Activated CD8-positive, alpha-beta memory T cell treated with anti-CD3 and anti-CD28 coated beads for 48 hours (primary cell): Measurements from ENCODE around the gene KRCC1.
"Not testable (repeated sequence)": the region's sequence is repeated elsewhere in the genome, so short reads cannot be mapped to it uniquely, and the experiment has no call there.

Experiments
- DNase-seq, 3 experiments: peaks; one replicate each; pipeline ENCODE4 v3.0.0-alpha.2; 2020; ENCODE audit warnings: low read depth in 2 of 3, low spot score in 2 of 3

The KRCC1 gene

DNA sequence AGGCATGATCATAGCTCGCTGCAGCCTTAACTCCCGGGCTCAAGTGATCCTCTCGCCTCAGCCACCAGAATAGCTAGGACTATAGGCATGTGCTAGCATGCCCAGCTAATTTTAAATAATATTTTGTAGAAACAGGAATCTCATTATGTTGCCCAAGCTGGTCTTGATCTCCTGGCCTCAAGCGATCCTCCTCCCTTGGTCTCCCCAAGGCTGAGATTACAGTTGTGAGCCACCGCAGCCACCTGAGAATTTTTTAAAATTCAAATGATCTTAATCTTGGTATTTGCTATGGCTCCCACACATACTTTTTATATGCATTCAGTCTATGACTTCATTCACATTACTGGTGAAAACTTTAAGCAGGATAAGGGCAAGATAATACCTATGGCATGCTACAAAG lies 13.1 kb downstream of the KRCC1 start:
- no peak for DNase-seq

DNA sequence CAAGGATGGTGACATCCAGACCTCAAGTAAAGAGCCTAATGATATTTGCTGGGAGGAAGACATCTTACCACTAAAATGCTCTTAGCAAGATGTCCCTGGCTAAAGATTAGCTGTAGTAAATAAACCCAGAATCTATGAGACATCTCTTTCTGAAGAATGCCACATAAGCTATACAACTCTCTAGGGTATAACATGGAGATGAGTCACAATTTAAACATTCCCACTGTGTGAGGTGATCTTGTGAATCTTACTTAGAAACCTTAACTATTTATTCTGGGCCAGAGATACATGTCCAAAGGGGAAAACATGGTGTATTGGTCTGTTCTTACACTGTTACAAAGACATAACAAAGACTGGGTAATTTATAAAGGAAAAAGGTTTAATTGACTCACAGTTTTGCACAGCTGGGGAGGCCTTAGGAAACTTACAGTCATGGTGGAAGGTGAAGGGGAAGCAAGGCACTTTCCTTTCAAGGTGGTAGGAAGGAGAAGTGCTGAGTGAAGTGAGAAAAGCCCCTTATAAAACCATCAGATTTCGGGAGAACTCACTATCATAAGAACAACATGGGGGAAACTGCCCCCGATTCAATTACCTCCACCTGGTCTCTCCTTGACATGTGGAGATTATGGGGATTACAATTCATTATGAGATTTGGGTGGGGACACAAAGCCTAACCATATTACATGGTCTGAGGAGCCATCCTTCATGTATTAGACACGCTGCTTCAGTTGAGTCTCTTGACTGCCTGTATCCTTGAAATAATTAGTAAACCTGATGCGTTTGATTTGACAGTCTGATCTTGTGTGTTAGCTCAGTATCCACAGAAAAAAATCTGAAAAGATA lies 17.1 kb downstream of the KRCC1 start:
- no peak for DNase-seq

DNA sequence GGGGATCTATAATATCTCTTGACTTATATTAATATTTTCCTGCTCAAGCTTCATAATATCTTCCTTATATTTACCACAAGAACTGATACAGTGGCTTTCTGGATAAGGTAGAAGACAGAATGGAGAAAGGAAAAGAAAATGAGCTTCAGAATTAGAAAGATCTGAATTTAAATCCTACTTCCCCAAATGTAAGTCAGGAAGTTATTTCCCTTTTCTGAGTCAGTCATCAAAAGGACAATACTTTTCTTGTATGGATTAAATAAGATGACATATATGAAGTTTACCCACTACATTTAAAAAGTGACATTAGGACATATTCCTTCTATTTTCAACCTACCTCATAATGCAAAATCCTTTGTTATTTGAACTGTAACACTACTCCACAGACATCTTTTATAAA lies 19.0 kb downstream of the KRCC1 start:
- DNase-seq: no peak

DNA sequence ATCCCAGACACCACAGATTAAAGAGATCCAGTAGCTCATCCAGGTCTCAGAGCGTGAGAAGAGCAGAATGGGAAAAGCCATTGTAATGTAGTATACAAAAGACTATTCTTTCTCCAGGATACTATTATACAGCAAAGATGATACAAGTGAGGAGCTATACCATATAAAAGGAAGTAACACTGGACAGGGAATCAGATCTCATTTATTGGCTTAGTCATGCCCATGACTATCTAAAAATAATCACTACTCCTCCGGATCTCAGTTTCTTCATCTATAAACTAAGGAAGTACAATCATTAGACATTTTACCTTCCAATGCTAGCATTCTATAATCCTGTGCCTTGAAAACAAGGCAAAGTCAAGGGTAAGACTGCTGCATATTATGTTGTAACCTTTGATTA lies 19.4 kb downstream of the KRCC1 start:
- no peak for DNase-seq

DNA sequence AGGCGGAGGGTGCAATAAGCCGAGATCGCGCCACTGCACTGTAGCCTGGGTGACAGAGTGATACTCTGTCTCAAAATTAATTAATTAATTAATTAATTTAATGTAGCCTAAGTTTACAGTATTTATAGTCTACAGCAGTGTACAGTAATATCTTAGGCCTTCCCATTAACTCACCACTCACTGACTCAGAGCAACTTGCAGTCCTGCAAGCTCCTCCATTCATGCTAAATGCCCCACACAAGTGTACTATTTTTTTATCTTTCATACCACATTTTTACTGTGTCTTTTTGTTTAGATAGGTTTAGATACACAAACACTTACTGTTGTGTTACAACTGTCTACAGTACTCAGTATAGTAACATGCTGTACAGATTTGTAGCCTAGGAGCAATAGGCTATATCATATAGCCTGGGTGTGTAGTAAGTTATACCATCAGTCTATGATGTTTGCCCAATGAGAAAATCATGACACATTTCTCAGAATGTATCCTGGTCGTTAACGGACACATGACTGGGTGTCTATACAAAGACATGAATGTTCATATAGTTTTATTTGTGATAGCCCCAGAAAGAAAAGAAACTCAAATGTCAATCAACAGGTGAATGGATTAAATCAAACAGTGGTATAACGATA lies 23.4 kb downstream of the KRCC1 start:
- no peak for DNase-seq

DNA sequence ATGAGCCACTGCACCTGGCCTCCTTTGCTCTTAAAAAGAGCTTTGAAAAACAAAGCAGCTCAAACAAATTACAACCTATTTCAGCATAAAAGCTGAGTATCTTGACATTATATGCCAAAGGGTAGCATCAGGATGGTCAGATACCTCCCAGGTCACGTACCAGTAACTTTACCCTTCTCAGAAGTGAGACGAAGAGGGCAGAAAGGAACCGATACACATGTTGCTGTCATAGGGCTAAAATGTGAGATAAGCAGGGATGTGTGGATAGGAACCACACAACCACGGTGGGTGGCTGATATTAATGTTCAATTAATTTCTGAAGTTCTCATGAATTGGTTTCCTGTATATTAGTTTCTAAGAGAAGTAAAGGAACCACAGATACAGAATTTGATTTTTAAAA lies 26.7 kb downstream of the KRCC1 start:
- no peak for DNase-seq

DNA sequence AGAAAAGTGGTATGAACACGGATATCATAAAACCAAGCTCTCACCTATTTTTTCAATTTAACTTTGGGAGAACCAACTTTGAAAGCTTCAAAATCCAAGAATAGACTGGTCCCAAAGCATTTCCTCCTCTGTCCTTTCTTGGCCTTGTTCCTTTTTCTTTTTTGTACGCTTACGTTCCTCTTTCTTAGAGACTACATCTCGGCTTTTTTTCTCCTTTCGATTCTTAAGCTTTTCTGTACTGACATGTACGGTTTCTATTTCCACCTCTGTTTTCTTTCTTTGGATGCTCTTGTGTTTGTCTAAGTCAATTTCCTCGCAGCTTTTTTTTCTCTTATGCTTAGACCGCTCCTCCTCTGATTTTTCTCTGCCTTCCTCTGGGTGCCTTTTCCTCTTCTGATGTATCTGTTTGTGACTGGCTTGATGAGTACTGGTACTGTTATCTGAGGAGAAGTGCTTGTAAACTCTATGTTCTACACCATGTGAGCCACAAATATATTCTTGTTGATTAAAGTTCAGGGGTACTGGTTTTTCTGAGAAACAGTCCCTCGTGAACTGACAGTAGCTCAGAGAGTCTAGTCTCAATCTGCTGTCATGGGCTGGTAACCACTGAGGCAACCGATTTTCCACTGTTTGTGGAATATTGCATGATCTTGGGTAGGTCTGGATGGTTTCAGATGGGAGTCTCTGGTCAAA lies 27.7 kb downstream of the KRCC1 start:
- no peak for DNase-seq

DNA sequence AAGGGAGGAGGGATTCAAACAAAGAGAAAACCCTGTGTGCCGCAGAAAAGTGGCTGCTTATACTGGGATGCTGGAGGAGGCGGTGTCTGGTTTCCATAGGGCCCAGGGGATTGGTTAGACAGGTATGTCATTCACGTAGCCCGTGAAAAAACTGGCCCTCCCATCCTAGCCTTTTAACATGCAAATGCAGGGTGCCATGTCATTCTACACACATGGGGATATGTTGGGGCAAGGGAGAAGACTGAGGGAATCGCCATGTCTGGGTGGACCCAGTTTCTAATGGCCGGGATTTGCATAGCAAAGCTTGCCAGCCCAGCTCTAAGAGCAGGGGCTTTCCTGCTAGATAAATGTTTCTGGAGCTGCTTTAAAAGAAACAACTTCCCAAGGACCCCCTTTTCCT lies 31.1 kb downstream of the KRCC1 start:
- DNase-seq: no peak

DNA sequence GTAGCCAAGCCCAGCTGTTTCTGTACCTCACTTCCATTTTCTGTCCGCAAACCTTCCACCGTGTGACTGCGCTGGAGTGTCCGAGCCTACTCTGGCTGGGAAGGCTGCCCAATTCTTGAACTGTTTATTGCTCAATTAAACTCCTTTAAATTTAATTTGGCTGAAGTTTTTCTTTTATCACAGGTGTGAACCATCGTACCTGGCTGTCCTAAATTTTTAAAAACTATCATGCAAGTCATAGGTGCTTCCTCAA lies 33.0 kb downstream of the KRCC1 start:
- DNase-seq: no peak

DNA sequence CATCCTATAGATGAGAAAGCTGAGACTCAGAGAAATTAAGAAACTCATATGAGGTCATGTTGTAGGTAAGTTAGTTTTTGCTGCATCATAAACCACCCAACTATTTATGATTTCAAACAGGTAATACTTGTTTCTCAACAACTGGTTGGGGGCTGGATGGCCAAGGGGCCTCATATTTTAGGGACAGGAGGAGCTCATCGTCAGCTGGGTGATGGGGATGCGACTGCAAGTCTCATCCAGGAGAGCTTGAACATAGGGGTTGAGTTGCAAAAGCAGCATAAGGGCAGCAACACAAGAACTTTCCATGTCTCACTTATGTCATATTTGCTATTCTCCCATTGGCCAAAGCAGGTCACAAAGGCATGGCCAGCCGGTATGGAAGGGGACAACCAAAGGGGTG lies 35.6 kb downstream of the KRCC1 start:
- no peak for DNase-seq

DNA sequence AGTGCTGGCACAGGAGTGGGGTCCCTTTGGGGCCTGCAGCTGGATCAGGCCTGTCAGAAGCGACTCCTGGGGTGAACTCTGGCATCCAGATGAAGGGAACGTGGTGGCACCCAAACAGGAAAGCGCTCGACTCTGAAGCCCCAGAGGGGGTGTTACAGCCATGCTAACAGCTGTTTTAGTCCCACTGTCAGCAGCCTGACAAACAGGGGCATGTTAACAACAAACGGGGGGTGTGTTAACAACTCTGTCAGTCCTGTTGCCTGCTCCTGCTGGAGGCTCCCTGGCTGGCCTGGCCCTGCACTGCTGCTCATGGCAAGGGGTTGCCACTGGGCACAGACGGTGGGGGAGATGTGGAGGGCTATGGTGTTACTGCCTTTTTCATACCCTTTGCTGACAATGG lies 36.7 kb downstream of the KRCC1 start:
- DNase-seq: no peak

DNA sequence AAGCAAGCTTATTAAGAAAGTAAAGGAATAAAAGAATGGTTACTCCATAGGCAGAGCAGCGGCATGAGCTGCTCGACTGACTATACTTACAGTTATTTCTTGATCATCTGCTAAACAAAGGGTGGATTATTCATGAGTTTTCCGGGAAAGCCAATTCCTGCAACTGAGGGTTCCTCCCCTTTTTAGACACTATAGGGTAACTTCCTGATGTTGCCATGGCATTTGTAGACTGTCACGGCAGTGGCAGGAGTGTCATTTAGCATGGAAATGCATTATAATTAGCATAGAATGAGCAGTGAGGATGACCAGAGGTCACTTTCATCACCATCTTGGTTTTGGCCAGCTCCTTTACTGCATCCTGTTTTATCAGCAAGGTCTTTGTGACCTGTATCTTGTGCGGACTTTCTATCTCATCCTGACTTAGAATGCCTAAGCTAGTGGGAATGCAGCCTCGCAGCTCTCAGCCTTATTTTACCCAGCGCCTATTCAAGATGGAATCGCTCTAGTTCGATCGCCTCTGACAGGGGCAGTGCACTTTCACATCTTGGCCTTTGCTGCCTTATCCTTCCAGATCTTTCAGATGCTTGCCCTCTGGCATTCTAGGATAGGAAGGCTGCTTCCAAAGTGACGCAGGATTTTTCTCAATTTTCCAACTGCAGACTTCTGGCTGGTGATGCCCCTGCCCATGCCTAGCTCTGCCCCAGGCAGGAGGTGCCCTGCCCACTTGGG lies 37.3 kb downstream of the KRCC1 start:
- DNase-seq: not testable (repeated sequence)

DNA sequence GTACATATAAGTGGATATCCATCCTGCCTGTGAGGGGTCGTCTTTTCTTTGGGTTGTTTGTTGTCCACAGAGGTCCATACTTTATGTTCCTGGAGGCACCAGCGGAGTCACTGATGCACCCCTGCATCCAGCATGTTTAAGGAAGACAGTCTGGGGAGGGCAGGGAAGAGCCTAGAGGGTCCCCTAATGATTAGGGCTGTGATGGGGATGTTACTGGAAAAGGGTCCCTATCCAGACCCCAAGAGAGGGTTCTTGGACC lies 37.9 kb downstream of the KRCC1 start:
- DNase-seq: not testable (repeated sequence)

DNA sequence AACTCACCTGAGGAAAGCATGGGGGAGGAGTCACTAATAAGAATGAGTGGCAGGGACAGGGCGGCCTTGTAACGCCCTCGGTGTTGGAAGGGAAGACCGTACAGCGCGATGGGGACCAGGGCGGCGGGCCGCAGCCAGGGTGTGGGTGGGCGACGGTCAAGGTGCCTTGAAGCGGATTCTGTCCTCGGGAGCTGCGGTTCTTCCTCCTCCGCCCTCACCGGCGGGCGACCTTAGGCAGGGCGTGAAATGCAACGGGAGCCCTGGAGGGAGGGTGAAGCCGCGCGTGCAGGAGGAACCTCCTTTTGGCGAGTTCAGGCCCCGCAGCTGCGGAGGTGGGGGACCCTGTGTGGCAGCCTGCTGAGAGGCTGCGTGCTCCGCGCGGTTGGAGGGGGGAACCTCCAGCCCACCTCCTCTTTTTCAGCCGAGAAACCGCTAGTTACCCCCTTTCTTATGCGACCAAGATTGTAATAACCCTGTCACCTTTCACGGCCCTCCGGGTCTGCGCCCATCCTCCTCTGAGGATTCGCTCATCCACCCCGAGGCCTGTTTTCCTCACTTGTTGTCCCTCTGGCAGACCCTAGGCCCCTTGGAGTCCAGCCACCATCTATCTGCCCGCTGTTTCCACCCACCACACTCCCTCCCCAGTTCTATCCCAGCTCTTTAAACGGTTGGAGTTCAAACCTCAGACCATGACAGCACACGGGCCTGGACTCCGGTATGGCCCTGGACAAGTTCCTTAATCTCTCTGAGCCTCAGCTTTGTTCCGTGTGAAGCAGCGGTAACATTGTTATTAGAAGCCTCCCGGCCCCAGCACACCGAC lies 38.4 kb downstream of the KRCC1 start:
- peak in 1 of 3 experiments; percentile 7 for DNase-seq

DNA sequence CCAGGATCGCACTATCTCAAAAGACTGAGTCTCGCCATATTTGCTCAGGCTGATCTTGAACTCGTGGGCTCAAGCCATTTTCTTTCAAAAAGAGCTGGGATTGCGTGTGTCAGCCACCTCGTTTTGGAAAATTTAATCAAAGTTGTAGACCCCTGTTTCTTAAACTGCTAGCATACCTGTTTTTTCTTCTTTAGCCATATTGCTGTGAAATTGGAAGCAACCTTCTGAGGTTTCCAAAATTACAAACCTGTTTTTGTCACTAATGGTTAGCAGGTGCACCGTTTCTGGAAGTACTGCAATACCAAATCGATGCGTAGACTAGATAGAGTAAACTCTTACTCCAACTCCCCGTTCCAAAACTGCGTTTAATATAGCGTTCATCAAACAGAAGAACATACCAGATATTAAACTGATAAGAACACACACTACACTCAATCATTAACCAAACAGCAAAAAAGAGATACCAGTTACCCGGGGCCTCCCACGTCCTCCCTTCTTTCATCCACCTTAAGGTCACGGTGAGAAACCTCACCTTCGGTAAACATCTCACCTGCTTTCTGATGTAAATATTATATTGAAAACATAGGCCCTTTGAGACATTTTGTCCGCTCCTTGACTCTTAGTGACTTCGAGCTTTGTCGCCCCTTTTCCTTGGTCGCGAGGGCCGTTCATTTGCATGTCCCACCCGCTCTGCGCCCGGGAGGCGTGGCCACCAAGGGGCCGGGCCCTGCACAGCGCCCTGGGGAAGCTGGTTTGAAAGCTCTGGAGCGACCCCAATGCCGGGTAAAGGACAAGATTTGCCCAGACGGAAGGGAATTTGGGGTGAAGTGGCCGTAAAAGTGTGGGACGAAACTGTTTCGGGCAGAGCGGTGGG lies 39.3 kb downstream of the KRCC1 start, which contains the start of gene RNU2-63P:
TSS of gene RNU2-63P (minus strand) at position 462 of the 874 bp plus-strand sequence.
- DNase-seq: peak; percentile 53 to 76 (median 72)

DNA sequence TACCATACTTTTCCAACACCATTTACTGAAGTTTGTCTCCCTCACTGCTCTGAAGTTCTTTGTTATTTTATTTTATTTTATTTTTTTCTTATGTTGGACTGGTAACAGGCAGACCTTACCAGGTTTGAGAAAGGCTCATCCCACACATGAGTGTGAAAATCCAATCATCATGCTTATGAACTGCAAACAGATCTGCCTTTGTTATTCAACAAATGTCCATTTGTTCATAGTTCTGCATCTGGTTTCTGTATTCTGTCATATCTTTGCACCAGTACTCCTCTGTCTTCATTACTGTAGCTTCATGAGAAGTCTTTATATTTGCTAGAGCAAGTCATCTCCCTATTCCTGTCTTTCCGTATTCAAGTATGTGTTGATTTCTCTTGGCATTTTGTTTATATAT lies 44.6 kb downstream of the KRCC1 start:
- no peak for DNase-seq

DNA sequence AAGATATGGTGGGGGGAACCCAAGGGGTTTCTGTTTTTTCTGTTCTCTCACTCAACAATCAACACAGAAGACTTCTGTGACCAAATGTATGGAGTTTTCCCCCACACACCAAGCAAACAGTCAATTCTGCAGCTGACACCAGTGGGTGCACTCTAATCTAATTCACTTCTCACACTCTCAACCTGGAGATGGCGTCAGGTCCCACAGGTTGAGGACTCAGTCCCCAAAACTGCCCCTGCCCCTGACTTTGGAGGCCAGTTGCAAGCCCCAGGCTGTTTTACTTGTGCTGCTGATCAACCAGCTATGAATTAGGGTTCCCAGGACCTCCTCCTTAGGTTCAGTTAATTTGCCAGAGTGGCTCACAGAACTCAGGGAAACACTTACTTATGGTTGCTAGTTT lies 45.4 kb downstream of the KRCC1 start:
- DNase-seq: no peak

DNA sequence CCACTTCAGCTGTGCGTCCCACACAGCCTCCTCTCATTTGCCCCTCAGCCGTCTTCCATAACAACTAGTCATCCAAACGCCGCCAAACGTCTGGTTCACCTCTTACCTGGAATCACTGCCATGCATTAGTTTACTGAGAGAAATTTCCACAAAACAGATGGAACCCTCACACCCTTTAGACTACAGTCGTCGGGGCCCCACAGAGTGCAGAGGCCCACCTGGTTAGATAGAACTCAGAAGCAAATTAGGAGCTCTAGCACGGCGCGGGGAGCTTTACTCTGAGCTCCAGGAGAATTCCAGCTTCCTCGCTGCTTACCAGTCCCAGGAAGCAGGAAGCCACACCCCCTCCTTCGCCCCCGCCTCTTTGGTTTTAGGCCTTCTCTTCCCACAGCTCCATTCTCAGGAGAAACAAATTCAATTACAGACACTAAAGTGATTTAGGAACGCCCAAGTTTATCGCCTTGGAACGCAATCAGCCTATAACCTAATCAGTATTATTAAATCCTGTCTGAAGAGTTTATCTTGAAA lies 48.6 kb downstream of the KRCC1 start:
- no peak for DNase-seq

DNA sequence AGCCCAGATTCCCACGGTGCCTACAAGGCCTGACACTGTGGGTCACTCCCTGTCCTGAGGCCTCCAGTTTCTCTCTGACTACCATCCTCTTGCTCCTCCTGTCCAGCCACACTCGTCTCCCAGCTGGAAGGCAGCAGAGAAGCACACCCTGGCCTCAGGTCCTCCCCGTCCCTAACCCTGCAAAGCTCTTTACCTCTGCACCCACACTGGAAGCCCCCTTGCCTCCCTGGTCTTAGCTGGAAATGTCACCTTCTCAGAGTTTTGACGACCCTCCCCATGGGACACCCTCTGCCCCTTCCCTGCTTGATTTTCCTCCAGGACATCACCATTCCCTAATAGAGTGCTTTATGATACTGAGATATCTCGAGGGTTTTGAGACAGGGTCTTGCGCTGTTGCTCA lies 49.8 kb downstream of the KRCC1 start:
- DNase-seq: no peak
